Astrocyte (in vitro differentiated cells and primary cell): ENCODE results near the gene NAT8. TPM values are rescaled to one million over a fixed set of nuclear protein-coding genes. Genes with fewer than 3 reads are reported as not detected.
"Not testable (repeated sequence)": the region's sequence is repeated elsewhere in the genome, so short reads cannot be mapped to it uniquely, and the experiment has no call there.

ENCODE experiments used
- DNase-seq: peaks from one replicate; pipeline ENCODE4 v3.0.0-alpha.2; 2010; ENCODE audit warnings: low read depth
- FAIRE-seq: peaks from 2 replicates; lab custom pipeline; 2011; peaks lifted over from hg19 to GRCh38; lab: Jason Lieb, UNC
- H2AFZ ChIP-seq: 2 replicates; pipeline ENCODE4 v1.6.0; 2012; ENCODE audit warnings: low read depth, low read length, inconsistent platforms
- H3K27ac ChIP-seq: 2 replicates; pipeline ENCODE4 v1.5.1; 2011; ENCODE audit warnings: low read depth, low read length, inconsistent platforms
- H3K27me3 ChIP-seq: 2 replicates; pipeline ENCODE4 v1.6.0; 2011; ENCODE audit warnings: low read length, inconsistent platforms; ENCODE audit not compliant: insufficient read depth
- H3K36me3 ChIP-seq: 2 replicates; pipeline ENCODE4 v1.5.1; 2011; ENCODE audit warnings: low read length, inconsistent platforms; ENCODE audit not compliant: insufficient read depth
- H3K4me1 ChIP-seq: 2 replicates; pipeline ENCODE4 v1.5.1; 2011; ENCODE audit warnings: low read length, inconsistent platforms; ENCODE audit not compliant: insufficient read depth
- H3K4me2 ChIP-seq: 2 replicates; pipeline ENCODE4 v1.6.0; 2012; ENCODE audit warnings: low read length, inconsistent platforms
- H3K4me3 ChIP-seq: 2 replicates; pipeline ENCODE4 v1.5.1; 2011; ENCODE audit warnings: low read depth, mild to moderate bottlenecking, low read length, inconsistent platforms; ENCODE audit not compliant: insufficient read depth
- H3K79me2 ChIP-seq: 2 replicates; pipeline ENCODE4 v1.6.0; 2012; ENCODE audit warnings: mild to moderate bottlenecking, low read length, inconsistent platforms; ENCODE audit not compliant: insufficient read depth
- H3K9ac ChIP-seq: 2 replicates; pipeline ENCODE4 v1.6.0; 2012; ENCODE audit warnings: mild to moderate bottlenecking, low read length, inconsistent platforms
- H3K9me3 ChIP-seq: 2 replicates; pipeline ENCODE4 v1.5.1; 2012; ENCODE audit warnings: low read depth, mild to moderate bottlenecking, low read length, inconsistent platforms; ENCODE audit not compliant: insufficient read depth
- H4K20me1 ChIP-seq: 2 replicates; pipeline ENCODE4 v1.6.0; 2012; ENCODE audit warnings: low read length, inconsistent platforms; ENCODE audit not compliant: insufficient read depth
- H3K27ac Mint-ChIP-seq: one replicate; pipeline ENCODE4 v1.8.0; 2021; ENCODE audit warnings: mild to moderate bottlenecking, mixed read lengths; ENCODE audit not compliant: unreplicated experiment
- H3K27me3 Mint-ChIP-seq: one replicate; pipeline ENCODE4 v1.8.0; 2021; ENCODE audit warnings: low read depth, mixed read lengths; ENCODE audit not compliant: unreplicated experiment
- H3K36me3 Mint-ChIP-seq: one replicate; pipeline ENCODE4 v1.8.0; 2021; ENCODE audit warnings: low read depth, mixed read lengths; ENCODE audit not compliant: unreplicated experiment
- H3K4me1 Mint-ChIP-seq: one replicate; pipeline ENCODE4 v1.8.0; 2021; ENCODE audit warnings: low read depth, mixed read lengths; ENCODE audit not compliant: unreplicated experiment
- H3K4me3 Mint-ChIP-seq: one replicate; pipeline ENCODE4 v1.8.0; 2021; ENCODE audit warnings: mild to moderate bottlenecking, moderate library complexity, mixed read lengths; ENCODE audit not compliant: unreplicated experiment
- H3K9me3 Mint-ChIP-seq: one replicate; pipeline ENCODE4 v1.8.0; 2021; ENCODE audit warnings: mild to moderate bottlenecking, mixed read lengths; ENCODE audit not compliant: unreplicated experiment
- CTCF ChIP-seq: IDR thresholded peaks from 2 replicates; pipeline ENCODE4 v1.5.1; 2011; ENCODE audit warnings: low read depth, mild to moderate bottlenecking, inconsistent platforms, low read length, moderate library complexity; ENCODE audit not compliant: insufficient read depth
- total RNA-seq: library from RNA; stranded (reverse); gene quantifications from 2 replicates; pipeline ENCODE4 v1.2.1, GENCODE V29; 2021

NAT8 gene
- total RNA-seq, 1 donor from 2014 or later, result not detected

- H3K27ac Mint-ChIP-seq, H3K4me3 Mint-ChIP-seq, H3K9me3 ChIP-seq, H3K36me3 Mint-ChIP-seq, DNase-seq, FAIRE-seq, H3K79me2 ChIP-seq, H4K20me1 ChIP-seq, H3K27me3 ChIP-seq, H3K4me1 Mint-ChIP-seq, H2AFZ ChIP-seq, H3K4me1 ChIP-seq, H3K36me3 ChIP-seq, H3K4me2 ChIP-seq, H3K4me3 ChIP-seq, H3K9ac ChIP-seq, H3K9me3 Mint-ChIP-seq, H3K27ac ChIP-seq: not testable (repeated sequence)
- peak; percentile 12 for TF ChIP-seq CTCF
- H3K27me3 Mint-ChIP-seq, result peaks cover 20% of the 10 kb centered on the region
Observed at GRCh38 chr2:73679951-73680571, 37.8 kb upstream of the NAT8 start.

DNA sequence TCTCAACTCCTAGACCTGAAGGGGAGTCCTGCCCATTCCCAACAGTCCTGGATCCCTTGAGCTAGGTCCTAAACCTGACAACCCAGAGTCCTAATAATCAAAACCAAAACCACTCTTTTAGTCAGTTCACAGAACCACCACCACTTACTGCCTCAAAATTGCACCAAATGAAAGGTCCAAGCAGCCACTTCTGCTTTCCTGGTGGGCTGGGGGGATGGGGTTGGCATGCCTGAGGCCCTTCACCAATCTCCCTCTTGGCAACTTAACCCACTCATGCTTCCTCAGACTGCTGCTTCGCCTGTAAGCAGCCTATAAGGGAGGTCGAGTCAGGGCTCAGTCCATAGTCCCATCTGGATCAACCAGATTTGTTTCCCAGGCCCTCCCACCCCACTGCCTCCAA lies 37.0 kb upstream of the NAT8 start:
- not testable (repeated sequence) for H3K79me2 ChIP-seq, DNase-seq, H3K36me3 ChIP-seq, H3K9me3 Mint-ChIP-seq, H4K20me1 ChIP-seq, H3K27ac ChIP-seq, H3K9ac ChIP-seq, H3K36me3 Mint-ChIP-seq, H3K27me3 ChIP-seq, H3K4me1 Mint-ChIP-seq, FAIRE-seq, H3K4me3 Mint-ChIP-seq, H3K4me2 ChIP-seq, H3K4me1 ChIP-seq, H3K4me3 ChIP-seq, H3K9me3 ChIP-seq, H2AFZ ChIP-seq, H3K27ac Mint-ChIP-seq
- H3K27me3 Mint-ChIP-seq, result peaks cover 20% of the 10 kb centered on the region

DNA sequence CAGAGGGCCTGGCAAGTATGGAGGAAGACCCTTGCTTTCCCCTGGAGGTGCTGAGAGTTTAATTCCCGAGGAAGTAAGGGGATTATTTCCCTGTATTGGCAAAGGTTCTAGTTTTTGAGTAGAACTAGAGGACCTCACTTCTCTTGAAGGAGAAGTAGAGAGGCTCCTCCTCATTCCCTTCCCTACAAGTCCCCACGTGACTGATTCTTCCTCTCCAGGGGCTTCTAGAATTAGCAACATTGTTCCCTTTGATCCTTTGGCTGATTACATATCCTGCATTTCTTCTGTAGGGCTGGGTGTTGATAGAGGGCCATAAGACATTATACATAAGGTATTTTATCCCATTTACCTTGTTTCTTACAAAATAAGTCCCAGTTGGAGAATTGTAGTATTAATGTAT lies 35.8 kb upstream of the NAT8 start:
- not testable (repeated sequence) for H3K4me1 Mint-ChIP-seq, H3K27ac Mint-ChIP-seq, H3K4me3 Mint-ChIP-seq, H3K4me2 ChIP-seq, H3K9ac ChIP-seq, H4K20me1 ChIP-seq, H3K27me3 ChIP-seq, H3K9me3 ChIP-seq, H3K9me3 Mint-ChIP-seq, H3K36me3 ChIP-seq, H3K36me3 Mint-ChIP-seq, H3K4me1 ChIP-seq, H3K4me3 ChIP-seq, H3K79me2 ChIP-seq, H3K27ac ChIP-seq, H2AFZ ChIP-seq, FAIRE-seq, DNase-seq
- peaks cover 24% of the 10 kb centered on the region for H3K27me3 Mint-ChIP-seq

- not testable (repeated sequence) for DNase-seq, H3K4me1 ChIP-seq, H3K27ac ChIP-seq, H3K9me3 Mint-ChIP-seq, H4K20me1 ChIP-seq, H3K27me3 ChIP-seq, FAIRE-seq, H3K9me3 ChIP-seq, H3K36me3 ChIP-seq, H3K4me3 ChIP-seq, H3K27ac Mint-ChIP-seq, H3K79me2 ChIP-seq, H3K4me2 ChIP-seq, H3K4me1 Mint-ChIP-seq, H3K36me3 Mint-ChIP-seq, H2AFZ ChIP-seq, H3K9ac ChIP-seq, H3K4me3 Mint-ChIP-seq
- peaks cover 11% of the 10 kb centered on the region for H3K27me3 Mint-ChIP-seq
Observed at GRCh38 chr2:73676211-73676610, 34.0 kb upstream of the NAT8 start.

DNA sequence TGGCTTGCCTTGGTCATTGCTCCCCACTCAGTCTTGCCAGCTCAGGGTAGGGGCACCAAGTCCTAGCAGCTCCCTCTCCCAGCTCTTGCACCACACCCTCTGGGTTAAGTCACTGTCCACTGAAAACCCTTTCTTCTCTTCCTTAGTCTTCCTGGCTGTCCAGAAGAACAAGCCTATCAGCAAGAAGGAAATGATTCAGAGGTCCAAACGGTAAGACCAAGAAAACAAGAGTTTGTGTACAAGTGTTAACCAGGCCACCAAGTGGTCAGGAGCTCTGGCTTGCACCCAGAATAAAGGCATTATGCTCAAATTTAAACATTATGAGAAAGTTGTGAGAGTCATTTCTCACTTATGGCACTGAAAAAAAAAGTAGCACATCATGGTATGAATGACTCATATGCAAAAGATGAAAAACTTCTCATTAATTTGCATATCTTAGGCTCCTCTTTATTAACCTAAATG lies 32.5 kb upstream of the NAT8 start:
- not testable (repeated sequence) for H3K4me1 Mint-ChIP-seq, H4K20me1 ChIP-seq, H3K36me3 Mint-ChIP-seq, H3K4me1 ChIP-seq, H3K4me3 ChIP-seq, H3K4me2 ChIP-seq, H3K36me3 ChIP-seq, H3K27ac ChIP-seq, H2AFZ ChIP-seq, H3K9ac ChIP-seq, H3K27ac Mint-ChIP-seq, H3K9me3 ChIP-seq, H3K79me2 ChIP-seq, H3K27me3 ChIP-seq, FAIRE-seq, DNase-seq, H3K4me3 Mint-ChIP-seq
- H3K27me3 Mint-ChIP-seq, result peaks cover 11% of the 10 kb centered on the region
- H3K9me3 Mint-ChIP-seq, result peaks cover 11% of the 10 kb centered on the region
